ENCODE data around the gene HYI.

DNA sequence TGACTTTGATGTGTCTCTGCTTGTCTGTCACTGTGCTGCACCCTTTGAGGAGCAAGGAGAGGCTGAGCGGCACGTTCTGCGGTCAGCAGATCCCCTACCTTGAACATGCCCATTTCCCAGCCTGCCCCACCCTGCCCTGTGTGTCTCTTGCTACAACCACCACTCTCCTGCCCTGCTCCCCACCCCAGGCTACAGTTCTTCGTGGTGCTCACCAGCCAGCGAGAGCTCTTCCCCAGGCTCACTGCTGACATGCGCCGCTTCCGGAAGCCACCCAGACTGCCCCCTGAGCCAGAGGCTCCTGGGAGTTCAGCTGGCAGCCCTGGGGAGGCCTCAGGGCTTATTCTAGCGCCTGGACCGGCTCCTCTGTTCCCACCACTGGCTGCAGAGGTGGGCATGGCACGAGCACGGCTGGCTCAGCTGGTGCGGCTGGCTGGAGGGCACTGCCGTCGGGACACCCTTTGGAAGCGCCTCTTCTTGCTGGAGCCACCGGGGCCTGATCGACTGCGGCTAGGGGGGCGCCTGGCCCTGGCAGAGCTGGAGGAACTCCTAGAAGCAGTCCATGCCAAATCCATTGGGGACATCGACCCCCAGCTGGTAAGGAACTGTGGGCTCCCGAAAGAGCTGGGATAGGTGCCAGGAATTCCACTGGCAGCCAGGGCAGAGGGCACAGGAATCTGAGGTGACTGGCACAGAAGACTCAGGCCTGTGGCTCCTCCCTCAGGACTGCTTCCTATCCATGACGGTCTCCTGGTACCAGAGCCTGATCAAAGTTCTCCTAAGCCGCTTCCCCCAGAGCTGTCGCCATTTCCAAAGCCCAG lies 5.6 kb downstream of the HYI start:
- no peak for TF ChIP-seq POLR2A (IDR thresholded peaks at IDR 0.05)
- TF ChIP-seq, protein P1, sequence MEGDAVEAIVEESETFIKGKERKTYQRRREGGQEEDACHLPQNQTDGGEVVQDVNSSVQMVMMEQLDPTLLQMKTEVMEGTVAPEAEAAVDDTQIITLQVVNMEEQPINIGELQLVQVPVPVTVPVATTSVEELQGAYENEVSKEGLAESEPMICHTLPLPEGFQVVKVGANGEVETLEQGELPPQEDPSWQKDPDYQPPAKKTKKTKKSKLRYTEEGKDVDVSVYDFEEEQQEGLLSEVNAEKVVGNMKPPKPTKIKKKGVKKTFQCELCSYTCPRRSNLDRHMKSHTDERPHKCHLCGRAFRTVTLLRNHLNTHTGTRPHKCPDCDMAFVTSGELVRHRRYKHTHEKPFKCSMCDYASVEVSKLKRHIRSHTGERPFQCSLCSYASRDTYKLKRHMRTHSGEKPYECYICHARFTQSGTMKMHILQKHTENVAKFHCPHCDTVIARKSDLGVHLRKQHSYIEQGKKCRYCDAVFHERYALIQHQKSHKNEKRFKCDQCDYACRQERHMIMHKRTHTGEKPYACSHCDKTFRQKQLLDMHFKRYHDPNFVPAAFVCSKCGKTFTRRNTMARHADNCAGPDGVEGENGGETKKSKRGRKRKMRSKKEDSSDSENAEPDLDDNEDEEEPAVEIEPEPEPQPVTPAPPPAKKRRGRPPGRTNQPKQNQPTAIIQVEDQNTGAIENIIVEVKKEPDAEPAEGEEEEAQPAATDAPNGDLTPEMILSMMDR (IDR thresholded peaks at IDR 0.05 in 8 of 11, conservative IDR thresholded peaks at IDR 0.05 in 3 of 11): no peak

Measured in spleen (tissue), 7 donors.